ENCODE results near the gene RAB11FIP3.

DNA sequence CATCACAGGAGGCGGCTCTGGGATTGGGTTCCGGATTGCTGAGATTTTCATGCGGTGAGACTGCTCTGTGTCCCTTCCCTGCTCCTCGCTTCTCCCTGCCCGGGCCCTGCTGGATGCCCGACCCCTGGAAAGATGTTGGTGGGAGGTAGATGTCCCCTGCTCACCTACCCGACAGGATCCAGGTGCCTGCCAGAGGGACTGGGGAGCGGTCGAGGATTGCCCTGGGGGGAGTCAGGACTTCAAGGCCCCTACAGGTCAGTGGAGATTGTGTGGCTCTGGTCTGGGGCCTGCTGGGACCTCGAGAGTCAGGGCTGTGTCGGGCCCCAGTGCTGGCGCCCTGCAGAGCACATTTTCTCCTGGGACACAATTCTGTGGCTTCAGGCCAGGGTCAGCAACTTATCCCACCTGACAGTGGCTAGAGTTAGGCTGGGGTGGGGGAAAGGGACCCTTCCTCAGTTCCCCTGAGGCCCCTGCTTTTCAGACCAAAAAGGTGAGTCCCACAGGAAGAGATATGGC is 20.4 kb upstream of the RAB11FIP3 start:
- TF ChIP-seq TAF1 (IDR thresholded peaks at IDR 0.05; ENCODE audit: borderline replicate concordance, low read depth, low read length) (no peak), POLR2A (IDR thresholded peaks at IDR 0.05; ENCODE audit: low read depth, low read length) (no peak), POLR2AphosphoS5 (IDR thresholded peaks at IDR 0.05; ENCODE audit: low read depth, low read length) (no peak)
